SK-N-SH treated with all-trans-retinoic acid at 6 μM for 48 hours (cell line): ENCODE results near the gene CERS2.

Source experiments
- ATAC-seq: fragments of 200-7000 bp; cut with Tn5 transposase; 3 replicates; pipeline ENCODE4 v1.9.1; 2020; ENCODE audit warnings: mild to moderate bottlenecking, moderate library complexity
- ARNTL ChIP-seq: fragments of 450-650 bp; formaldehyde crosslinking; IDR thresholded peaks from 2 replicates; pipeline ENCODE4 v1.5.0; 2020; ENCODE audit warnings: low read depth, mild to moderate bottlenecking, moderate library complexity, borderline replicate concordance
- BACH2 ChIP-seq: fragments of 250-450 bp; sonication (Bioruptor Pico); IDR thresholded peaks from 2 replicates; pipeline ENCODE4 v1.9.0; 2021; ENCODE audit warnings: mild to moderate bottlenecking, borderline replicate concordance
- CREB5 ChIP-seq: fragments of 250-450 bp; sonication (Bioruptor Pico); IDR thresholded peaks from 2 replicates; pipeline ENCODE4 v1.5.1; 2020; ENCODE audit warnings: low read depth, mild to moderate bottlenecking, moderate library complexity
- CSDC2 ChIP-seq: fragments of 250-450 bp; sonication (Bioruptor Pico); IDR thresholded peaks from 2 replicates; pipeline ENCODE4 v1.5.0; 2020; ENCODE audit warnings: mild to moderate bottlenecking, moderate library complexity
- CSRNP3 ChIP-seq: fragments of 250-450 bp; sonication (Bioruptor Pico); IDR thresholded peaks from 2 replicates; pipeline ENCODE4 v1.5.1; 2021; ENCODE audit warnings: mild to moderate bottlenecking, moderate library complexity
- ESRRG ChIP-seq: fragments of 250-450 bp; sonication (Bioruptor Pico); IDR thresholded peaks from 2 replicates; pipeline ENCODE4 v1.6.1; 2021; ENCODE audit warnings: mild to moderate bottlenecking
- GLIS3 ChIP-seq: fragments of 250-450 bp; sonication (Bioruptor Pico); IDR thresholded peaks from 2 replicates; pipeline ENCODE4 v1.5.0; 2020; ENCODE audit warnings: mild to moderate bottlenecking, moderate library complexity
- ISL1 ChIP-seq: fragments of 250-450 bp; sonication (Bioruptor Pico); IDR thresholded peaks from 2 replicates; pipeline ENCODE4 v2.1.2; 2022; ENCODE audit warnings: mild to moderate bottlenecking, moderate library complexity
- OSR1 ChIP-seq: fragments of 250-450 bp; sonication (Bioruptor Pico); IDR thresholded peaks from 2 replicates; pipeline ENCODE4 v1.8.0; 2022; ENCODE audit warnings: moderate library complexity, mild to moderate bottlenecking, inconsistent platforms
- PPARA ChIP-seq: fragments of 250-450 bp; sonication (Bioruptor Pico); IDR thresholded peaks from 2 replicates; pipeline ENCODE4 v1.5.0; 2020; ENCODE audit warnings: mild to moderate bottlenecking, borderline replicate concordance
- RARB ChIP-seq: fragments of 250-450 bp; sonication (Bioruptor Pico); IDR thresholded peaks from 2 replicates; pipeline ENCODE4 v1.8.0; 2021; ENCODE audit warnings: mild to moderate bottlenecking, moderate library complexity
- SNAI2 ChIP-seq: fragments of 250-450 bp; sonication (Bioruptor Pico); IDR thresholded peaks from 2 replicates; pipeline ENCODE4 v1.5.0; 2020; ENCODE audit warnings: mild to moderate bottlenecking, moderate library complexity
- TCF4 ChIP-seq: fragments of 250-450 bp; sonication (Bioruptor Pico); IDR thresholded peaks from 2 replicates; pipeline ENCODE4 v1.8.0; 2021; ENCODE audit warnings: mild to moderate bottlenecking, moderate library complexity, borderline replicate concordance
- TOX ChIP-seq: fragments of 250-450 bp; sonication (Bioruptor Pico); IDR thresholded peaks from 2 replicates; pipeline ENCODE4 v1.8.0; 2021; ENCODE audit warnings: mild to moderate bottlenecking, moderate library complexity, borderline replicate concordance
- TSHZ2 ChIP-seq: fragments of 250-450 bp; sonication (Bioruptor Pico); IDR thresholded peaks from 2 replicates; pipeline ENCODE4 v1.5.0; 2020; ENCODE audit warnings: mild to moderate bottlenecking, moderate library complexity
- ZFP3 ChIP-seq: fragments of 250-450 bp; sonication (Bioruptor Pico); IDR thresholded peaks from 2 replicates; pipeline ENCODE4 v1.5.0; 2020; ENCODE audit warnings: mild to moderate bottlenecking, moderate library complexity
- ZFP30 ChIP-seq: fragments of 450-650 bp; formaldehyde crosslinking; IDR thresholded peaks from 2 replicates; pipeline ENCODE4 v1.5.0; 2022; ENCODE audit warnings: mild to moderate bottlenecking, moderate library complexity
- ZNF565 ChIP-seq: fragments of 450-650 bp; formaldehyde crosslinking; conservative IDR thresholded peaks from 2 replicates; pipeline ENCODE4 v1.5.0; 2020; ENCODE audit warnings: low read depth, mild to moderate bottlenecking, moderate library complexity
- ZNF70 ChIP-seq: fragments of 450-650 bp; formaldehyde crosslinking; IDR thresholded peaks from 2 replicates; pipeline ENCODE4 v1.5.0; 2020; ENCODE audit warnings: mild to moderate bottlenecking, moderate library complexity
- ZNF8 ChIP-seq: fragments of 450-650 bp; formaldehyde crosslinking; IDR thresholded peaks from 2 replicates; pipeline ENCODE4 v1.5.0; 2020; ENCODE audit warnings: mild to moderate bottlenecking, moderate library complexity
- TF ChIP-seq, protein P1 (sequence below): fragments of 250-450 bp; sonication (Bioruptor Pico); IDR thresholded peaks from 2 replicates; pipeline ENCODE4 v1.8.0; 2020; ENCODE audit warnings: mild to moderate bottlenecking, moderate library complexity, borderline replicate concordance
- TF ChIP-seq, protein P2 (sequence below): fragments of 250-450 bp; sonication (Bioruptor Pico); IDR thresholded peaks from 2 replicates; pipeline ENCODE4 v1.8.0; 2021; ENCODE audit warnings: low read depth, mild to moderate bottlenecking, moderate library complexity, borderline replicate concordance

CERS2 gene

DNA sequence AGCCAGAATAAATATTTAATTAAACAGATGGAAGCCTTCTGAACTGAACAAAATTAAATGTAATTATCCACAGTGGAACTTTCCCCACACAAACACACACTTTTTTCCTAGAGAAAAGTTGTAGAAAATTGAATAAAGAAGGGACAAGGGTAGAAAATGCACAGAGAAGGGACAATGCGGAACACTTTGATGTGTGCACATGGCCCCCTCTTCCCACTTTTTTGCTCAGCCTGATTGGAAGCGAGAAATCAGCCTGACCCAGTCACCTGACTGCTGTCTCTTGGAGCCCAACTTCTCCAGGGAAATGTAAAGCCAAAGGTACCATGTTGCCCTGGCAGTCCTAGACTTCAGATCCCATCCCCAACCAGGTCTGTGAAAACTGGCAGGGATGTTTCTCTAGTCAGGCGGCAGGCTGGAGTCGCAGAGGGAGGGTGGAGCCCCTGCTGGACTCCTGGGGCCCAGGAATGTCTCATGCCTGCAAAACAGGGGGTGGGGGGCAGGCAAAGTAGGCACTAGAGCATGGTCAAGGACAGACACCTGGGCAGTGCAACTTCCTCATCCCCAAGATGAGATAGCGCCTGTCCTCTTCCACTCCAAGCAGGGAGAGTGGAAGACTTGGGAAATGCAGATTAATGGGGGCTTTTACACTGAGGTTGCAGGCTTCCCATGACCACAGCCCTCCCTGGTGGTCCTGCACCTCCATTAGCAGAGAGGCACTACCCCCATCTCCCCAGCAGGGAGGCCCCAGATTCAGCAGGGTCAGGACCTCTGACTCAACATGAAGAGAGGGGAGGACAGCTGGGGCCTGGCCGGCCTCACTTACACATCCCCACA is 2.8 kb downstream of the CERS2 start:
- TF ChIP-seq RARB (CRISPR knock-in tag) (no peak), TSHZ2 (CRISPR knock-in tag) (no peak), SNAI2 (CRISPR knock-in tag) (no peak), CSRNP3 (CRISPR knock-in tag) (no peak), TOX (no peak), CSDC2 (CRISPR knock-in tag) (no peak), ISL1 (CRISPR knock-in tag) (no peak), ZFP30 (CRISPR knock-in tag) (no peak), ZNF8 (CRISPR knock-in tag) (no peak), ESRRG (no peak), GLIS3 (CRISPR knock-in tag) (no peak), CREB5 (CRISPR knock-in tag) (no peak)
- TF ChIP-seq, protein P1, sequence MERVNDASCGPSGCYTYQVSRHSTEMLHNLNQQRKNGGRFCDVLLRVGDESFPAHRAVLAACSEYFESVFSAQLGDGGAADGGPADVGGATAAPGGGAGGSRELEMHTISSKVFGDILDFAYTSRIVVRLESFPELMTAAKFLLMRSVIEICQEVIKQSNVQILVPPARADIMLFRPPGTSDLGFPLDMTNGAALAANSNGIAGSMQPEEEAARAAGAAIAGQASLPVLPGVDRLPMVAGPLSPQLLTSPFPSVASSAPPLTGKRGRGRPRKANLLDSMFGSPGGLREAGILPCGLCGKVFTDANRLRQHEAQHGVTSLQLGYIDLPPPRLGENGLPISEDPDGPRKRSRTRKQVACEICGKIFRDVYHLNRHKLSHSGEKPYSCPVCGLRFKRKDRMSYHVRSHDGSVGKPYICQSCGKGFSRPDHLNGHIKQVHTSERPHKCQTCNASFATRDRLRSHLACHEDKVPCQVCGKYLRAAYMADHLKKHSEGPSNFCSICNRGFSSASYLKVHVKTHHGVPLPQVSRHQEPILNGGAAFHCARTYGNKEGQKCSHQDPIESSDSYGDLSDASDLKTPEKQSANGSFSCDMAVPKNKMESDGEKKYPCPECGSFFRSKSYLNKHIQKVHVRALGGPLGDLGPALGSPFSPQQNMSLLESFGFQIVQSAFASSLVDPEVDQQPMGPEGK (CRISPR knock-in tag), result no peak
- no peak for ATAC-seq

DNA sequence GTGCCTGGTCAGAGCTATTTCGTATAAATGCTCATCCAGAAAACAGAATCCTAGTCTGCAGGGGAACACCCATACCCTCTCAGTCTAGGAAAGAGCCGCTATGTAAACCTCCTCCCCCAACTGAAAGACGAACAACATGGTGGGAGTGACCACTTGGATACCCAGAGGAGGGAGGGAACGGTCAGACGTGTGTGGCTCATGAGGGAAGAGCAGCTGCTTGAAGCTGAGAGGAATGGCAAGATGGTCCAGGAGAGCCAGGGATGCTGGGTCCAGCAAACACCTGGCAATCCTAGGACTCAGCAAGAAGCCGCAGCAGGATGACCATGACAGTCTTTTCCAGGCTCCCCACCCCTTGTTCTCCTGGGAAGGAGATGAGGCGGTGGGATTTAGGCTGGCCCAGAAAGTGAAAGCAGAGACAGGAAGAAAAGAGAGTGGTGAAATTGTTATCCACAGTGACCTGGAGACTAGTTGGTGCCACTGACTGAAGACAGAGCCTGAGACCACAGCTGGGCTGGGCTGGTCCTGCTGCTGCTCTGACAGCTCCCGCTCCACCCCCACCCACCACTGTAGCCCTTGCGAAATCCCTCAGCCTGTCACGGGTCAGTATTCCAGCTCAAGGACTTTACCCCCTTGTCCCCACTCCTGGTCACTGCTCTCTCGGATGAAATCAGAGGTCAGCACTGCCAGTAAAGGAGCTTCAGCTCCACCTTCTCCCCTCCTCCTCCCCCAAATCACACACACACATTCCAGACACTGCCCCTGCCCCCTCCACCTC is 3.6 kb downstream of the CERS2 start:
- no peak for ATAC-seq
- TF ChIP-seq CSDC2 (CRISPR knock-in tag) (no peak), CREB5 (CRISPR knock-in tag) (no peak), PPARA (CRISPR knock-in tag) (no peak), ZFP3 (CRISPR knock-in tag) (no peak), ISL1 (CRISPR knock-in tag) (no peak), ARNTL (CRISPR knock-in tag) (no peak), SNAI2 (CRISPR knock-in tag) (no peak), ZNF70 (CRISPR knock-in tag) (no peak), OSR1 (CRISPR knock-in tag) (no peak), ESRRG (no peak), GLIS3 (CRISPR knock-in tag) (no peak), ZNF565 (no peak), TSHZ2 (CRISPR knock-in tag) (no peak), BACH2 (CRISPR knock-in tag) (no peak), TCF4 (CRISPR knock-in tag) (no peak), ZNF8 (CRISPR knock-in tag) (no peak), TOX (no peak)
- TF ChIP-seq, protein P2, sequence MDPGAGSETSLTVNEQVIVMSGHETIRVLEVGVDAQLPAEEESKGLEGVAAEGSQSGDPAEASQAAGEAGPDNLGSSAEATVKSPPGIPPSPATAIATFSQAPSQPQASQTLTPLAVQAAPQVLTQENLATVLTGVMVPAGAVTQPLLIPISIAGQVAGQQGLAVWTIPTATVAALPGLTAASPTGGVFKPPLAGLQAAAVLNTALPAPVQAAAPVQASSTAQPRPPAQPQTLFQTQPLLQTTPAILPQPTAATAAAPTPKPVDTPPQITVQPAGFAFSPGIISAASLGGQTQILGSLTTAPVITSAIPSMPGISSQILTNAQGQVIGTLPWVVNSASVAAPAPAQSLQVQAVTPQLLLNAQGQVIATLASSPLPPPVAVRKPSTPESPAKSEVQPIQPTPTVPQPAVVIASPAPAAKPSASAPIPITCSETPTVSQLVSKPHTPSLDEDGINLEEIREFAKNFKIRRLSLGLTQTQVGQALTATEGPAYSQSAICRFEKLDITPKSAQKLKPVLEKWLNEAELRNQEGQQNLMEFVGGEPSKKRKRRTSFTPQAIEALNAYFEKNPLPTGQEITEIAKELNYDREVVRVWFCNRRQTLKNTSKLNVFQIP (CRISPR knock-in tag), result no peak
